ENCODE data around the gene CGN. TPM values are rescaled to one million over a fixed set of nuclear protein-coding genes. Genes with fewer than 3 reads are reported as not detected.

The CGN gene
- total RNA-seq, 1 donor from 2014 or later, result 5.3 TPM

Other genes with a start within 250 kb of the CGN start
- gene ZNF687, start 229.1 kb upstream of the CGN start, total RNA-seq (ENCODE audit: insufficient read depth, low replicate concordance), result 11.1 TPM
- 44.3 TPM for gene PI4KB, start 184.0 kb upstream of the CGN start, total RNA-seq (ENCODE audit: insufficient read depth, low replicate concordance)
- 14.0 TPM for gene RFX5, start 164.1 kb upstream of the CGN start, total RNA-seq (ENCODE audit: insufficient read depth, low replicate concordance)
- 39.5 TPM for gene SELENBP1, start 138.7 kb upstream of the CGN start, total RNA-seq (ENCODE audit: insufficient read depth, low replicate concordance)
- gene PSMB4, start 111.8 kb upstream of the CGN start, total RNA-seq (ENCODE audit: insufficient read depth, low replicate concordance), result 222 TPM
- 39.5 TPM for gene POGZ, start 51.9 kb upstream of the CGN start, total RNA-seq (ENCODE audit: insufficient read depth, low replicate concordance)
- gene TUFT1, start 28.9 kb downstream of the CGN start, total RNA-seq (ENCODE audit: insufficient read depth, low replicate concordance), result 25.5 TPM
- gene SNX27, start 100.7 kb downstream of the CGN start, total RNA-seq (ENCODE audit: insufficient read depth, low replicate concordance), result 47.4 TPM
- gene CELF3, start 205.4 kb downstream of the CGN start, total RNA-seq (ENCODE audit: insufficient read depth, low replicate concordance), result not detected
- gene RIIAD1, start 210.1 kb downstream of the CGN start, total RNA-seq (ENCODE audit: insufficient read depth, low replicate concordance), result 4.1 TPM

Measured in umbilical cord (tissue), 1 donor.